NCI-H2171 treated with DMSO at 0.1 percent for 48 hours (cell line): ENCODE measurements around the gene PEPD.

Source experiments
- DNase-seq: peaks from one replicate; lab custom pipeline; 2025; lab: John Stamatoyannopoulos, UW

The PEPD gene

DNA sequence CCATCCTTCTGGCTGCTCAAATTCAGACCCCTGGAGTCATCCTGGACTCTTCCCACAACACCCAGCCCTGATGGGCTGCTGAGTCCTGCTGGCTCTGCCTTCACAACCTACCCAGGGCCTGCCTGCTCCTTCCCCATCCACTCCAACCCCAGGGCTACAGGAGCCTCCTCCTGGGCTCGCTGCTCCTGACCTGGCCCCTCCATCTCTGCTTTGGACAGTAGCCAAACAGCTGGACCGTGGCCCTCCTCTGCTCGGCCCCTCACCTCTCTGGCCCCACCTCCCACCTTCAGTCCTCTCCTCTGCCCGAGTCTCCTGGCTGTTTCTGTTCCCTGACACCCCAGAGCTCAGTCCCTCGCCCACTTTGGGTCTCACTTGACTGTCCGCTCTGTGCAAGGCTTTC is 81.3 kb downstream of the PEPD start:
- no peak for DNase-seq

DNA sequence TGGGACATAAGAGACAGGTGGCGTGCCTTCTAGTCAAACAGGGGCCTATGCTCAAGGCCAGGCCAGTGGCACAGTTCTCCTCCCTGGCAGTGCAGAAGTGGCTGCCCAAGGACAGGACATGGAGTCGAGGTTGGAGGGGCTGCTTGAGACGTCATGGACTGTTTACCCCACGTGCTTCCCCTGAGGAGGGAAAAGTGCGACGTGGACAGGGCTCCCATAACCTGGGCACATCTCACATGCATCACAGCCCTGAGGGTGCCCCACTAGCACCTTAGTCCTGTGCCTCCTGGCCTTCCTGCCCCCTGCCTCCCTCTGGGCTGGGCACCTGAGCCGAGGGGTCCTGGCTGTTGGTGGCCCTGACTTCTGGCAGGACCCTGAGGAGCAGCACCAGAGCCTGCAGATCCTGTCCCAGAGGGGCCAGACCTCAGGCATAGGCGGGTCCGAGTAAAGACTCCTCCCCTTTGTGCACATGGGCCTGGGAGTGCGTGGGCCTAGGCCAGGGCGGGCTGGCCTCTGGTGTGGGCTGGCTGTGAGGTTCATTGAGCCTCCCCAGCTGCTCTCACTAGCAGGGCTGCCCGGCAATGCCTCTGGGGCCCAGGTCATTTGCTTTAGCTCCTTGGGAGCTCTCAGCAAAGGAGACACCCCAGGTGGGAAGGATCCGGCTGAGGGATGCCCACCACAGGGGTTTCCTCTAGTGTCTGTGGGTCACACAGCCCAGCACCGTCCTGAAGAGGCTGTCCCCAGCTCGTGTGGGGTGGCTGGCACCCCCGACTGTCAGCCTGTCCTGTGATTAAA is 82.4 kb downstream of the PEPD start:
- DNase-seq = no peak

DNA sequence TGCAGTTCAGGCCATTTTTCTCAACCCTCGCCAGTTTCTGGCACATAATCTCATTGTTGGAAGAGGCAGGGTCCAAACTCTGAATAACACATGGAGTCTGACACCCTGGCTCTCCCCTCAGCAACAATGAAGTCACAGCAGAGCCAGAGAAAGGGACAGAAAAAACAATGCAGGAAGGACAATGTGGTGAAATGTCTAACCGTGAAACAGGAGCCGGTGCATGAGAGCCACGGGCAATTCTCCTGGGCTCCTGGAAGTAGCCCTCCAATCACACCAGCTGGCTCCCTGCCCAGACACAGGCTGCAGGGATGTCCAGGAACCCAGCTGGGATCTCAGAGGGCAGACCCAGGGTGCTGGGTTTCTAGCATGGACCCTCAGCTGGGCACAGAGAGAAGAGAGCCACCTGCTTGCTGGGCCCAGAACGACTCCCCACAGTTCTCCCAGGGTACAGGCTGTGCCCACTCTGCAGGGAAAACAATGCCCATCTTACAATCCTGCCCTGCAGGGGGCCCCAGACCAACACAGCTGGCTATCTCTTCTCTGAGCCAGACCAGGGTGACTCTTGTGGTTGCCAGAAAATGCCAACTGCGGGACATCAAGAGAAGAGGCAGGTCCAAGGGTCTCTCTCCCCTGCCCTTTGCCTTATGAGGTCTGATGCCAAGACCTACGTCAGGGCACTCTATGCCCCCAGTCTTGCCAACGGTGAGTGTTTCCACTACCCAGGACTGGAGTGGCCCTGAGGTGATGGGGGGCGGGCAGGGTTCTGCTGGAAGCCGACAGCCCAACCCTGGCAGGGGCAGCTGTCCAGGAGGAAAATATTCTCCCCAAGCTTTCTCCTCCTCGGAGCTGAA is 83.5 kb downstream of the PEPD start:
- DNase-seq = no peak

DNA sequence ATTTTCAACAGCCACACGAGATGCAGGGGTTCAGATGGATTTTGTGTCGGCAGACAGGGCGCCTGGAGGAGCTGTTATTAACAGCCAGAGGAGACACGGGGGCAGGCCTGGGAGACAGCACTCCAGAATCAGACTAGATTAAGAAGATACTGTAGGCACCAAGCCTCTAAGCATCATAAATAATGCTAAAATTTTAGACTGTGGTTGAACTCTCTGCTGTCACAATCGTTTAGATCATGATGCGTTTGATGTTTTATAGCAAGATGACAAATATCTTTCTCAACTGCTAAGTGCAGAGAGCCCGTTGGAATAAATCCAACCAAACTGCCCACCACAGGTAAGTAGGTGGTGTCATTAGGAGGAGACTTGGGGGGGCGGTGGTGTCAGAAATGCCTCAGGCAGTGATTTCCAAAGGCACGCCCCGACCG is 84.2 kb downstream of the PEPD start:
- DNase-seq = no peak

DNA sequence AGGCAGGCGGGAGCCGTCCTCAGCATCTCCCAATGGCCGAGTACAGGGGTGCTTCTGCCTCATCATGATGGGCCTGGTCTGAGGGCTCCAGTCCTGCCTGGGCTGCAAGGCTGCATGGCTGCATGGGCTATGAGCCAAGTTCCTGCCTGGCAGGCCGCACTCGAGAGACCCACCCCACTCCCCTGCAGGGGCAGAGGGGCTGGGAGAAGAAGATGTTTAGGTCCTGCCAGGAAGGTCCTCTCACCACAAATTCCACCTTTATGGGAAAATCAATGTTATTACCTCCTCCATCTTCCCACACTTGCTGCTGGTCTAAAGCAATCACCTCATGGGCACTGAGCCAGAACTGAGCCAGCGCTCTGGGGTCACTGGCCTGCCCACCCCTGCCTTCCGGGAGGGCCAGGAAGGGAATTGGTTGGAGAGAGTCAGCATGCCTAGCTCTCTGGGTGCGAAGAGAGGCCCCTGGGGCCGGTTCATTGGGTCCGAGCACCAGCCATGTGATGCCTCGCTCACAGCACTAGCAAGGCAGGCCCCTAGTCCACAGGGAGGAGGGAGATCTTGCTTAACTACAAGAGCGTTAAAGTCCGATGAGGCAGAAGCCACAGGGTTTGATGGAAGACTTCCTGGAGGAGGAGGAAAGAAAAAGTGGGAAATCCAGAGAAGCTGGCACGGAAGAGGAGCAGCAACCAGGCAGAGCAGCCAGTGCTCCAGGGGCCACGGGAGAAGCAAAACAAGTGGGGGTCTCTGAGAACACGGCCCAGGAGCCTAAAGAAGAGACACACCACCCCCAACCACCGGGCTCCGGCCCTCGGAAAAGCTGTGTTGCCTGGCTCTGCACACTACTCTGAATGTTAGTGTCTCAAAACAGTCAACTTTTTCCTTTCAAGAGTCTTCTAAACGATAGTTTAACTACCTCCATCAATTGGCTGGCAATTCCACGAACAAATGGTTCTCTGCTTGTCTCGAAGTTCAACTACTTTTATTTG is 84.9 kb downstream of the PEPD start:
- DNase-seq = no peak

DNA sequence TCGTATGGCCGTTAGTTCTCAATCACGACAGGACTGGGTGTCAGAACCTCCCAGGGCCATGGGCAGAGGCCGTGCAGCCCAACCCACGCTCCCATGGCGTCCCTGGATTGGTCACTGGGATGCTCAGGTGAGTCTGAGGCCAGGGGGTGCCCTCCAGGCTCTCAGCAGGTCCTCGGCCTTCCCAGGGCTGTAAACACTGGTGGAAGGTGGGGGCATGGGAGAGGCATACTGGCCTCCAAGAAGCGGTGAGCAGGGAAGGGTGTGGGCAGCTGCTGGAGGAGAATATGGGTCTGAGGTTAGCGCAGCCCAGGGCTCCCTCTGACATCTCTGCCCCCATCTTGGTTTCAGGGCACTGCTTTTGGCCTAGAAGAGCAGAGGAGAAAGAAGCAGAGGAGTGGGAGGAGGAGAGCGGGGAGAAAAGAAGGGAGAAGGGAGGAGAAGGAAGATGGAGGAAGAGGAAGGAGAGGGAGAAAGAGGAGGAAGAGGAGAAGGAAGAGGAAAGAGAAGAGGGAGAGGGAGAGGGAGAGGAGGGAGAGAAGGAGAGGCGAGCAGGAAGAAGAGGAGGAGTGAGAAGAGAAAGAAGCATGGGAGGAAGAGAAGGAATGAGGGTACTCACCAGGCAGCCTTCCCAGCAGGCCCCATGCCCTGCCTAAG is 85.8 kb downstream of the PEPD start:
- no peak for DNase-seq

DNA sequence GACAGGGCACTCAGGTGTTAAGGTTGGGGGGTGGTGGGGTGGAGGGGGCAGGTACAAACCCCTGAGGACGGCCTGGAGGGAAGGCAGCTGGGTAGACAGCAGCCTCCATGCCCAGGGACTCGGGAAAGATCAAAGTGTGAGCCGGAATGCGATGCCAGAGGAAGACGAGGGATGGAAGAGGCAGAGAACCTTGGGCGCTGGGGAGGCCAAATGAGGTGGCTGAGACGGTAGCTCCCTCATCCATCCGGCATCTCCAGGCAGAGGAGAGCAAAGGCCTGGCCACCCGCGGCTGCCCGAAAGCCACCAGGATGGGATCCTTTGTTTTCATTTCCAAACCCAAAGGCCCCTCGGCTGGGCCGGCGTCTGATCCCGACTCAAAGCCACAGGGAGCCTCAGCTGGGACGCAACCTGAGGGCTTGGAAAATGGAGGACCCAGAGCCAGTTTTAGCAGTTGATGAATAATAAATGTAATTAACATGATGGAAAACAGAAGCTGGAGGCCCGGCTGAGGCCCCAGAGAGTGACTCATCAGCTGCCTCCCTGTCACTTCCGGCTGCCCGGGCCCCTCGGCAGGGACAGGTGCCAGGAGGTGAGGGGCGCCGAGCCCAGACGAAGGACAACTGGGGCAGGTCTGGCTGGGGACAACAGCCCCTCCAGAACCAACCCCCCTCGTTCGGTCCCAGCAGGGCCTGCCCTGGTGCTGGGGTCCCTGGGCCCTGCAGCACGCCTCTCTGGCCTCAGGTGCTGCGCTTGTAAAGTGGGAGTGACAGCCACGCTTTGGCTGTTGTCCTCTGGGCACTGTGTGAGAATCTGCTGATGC is 86.5 kb downstream of the PEPD start:
- no peak for DNase-seq

DNA sequence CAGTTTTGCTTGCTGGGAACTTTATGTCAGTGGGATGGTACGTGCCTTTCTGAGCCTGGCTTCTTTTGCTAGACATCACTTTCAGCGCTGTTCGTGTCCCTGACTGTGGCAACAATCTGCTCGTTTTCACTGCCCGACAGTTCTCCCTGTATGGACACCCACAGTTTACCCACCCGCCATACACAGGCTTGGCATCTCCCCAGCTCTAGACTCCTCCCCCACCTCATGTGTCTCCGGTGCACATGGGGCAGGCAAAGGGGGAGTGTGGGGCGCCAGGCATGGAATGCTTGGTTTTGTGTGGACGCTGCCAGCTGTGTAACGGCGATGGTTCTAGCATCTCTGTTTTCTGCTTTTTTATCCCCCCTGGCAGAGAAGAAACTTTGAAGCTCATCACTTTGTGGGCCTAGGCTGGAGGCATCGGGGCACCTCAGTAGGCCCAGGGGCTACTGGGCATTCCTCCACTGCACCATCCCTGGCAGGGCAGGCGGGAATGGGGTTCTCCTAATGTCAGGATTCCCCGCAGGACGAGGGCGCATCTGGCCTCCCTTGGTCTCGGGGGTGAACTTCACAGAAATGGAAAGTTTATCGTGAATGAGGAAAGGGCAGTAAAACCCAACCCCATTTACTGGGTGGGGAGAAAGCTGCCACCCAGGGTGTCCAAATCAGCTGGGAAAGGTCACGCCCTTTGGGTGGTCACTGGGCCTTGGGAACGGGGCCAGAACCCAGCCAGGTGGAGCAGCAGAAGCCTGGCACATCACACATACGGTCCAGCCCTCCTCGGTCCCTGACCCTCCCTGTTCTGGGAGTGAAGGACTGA is 87.3 kb downstream of the PEPD start:
- no peak for DNase-seq

DNA sequence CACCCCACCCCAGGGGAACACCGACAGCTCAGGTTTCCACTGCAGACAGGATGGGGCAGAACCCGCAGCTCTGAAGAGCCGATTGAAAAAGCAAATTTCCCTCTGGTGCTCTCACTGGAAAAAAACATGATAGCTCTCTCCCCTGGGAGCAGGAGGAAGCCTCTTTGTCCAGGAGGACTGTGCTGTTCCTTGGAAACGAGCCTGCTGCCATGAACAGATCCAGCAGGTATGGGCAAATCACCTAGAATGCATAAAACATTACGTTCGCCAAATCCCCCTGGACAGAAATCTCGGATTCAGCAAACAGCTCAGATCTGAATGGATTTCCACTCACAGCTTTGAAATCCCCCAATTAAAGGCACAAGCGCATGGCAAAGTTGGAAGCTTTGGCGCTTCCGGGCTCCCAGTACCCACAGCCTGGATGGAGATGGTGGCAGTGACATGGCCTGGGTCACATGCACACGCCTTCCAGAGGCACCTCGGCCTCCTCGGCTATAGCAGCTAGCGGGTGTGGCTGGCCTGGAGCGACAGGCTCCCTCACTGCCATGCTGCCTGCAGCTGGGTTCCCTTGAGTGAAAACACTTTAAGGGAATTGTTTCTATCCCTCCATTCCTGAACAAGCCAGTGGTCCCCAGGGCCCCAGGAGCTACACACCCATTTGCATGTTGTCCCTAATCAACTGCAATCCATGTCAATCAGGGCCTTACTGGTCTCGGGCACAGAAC is 89.0 kb downstream of the PEPD start:
- peak; percentile 83 for DNase-seq

DNA sequence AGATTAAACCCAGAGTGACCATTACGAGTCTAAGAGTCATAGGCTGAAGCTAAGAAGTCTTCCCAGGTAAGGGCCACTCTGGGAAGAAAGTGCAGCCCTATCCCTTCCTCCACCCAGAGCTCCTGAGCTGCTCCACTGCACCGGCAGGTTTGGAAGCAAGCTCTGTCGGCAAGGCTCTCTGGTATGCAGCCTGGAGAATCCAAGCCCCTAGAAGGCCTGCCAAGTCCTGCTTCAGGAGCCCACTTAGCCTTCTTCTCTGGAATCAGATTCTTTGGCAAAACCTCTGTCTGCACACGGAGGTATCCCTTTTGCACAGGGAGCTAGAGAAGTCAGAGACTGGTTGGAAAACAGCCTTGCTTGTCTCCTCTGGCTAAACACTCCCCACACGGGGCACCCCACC is 89.6 kb downstream of the PEPD start:
- peak; percentile 81 for DNase-seq

DNA sequence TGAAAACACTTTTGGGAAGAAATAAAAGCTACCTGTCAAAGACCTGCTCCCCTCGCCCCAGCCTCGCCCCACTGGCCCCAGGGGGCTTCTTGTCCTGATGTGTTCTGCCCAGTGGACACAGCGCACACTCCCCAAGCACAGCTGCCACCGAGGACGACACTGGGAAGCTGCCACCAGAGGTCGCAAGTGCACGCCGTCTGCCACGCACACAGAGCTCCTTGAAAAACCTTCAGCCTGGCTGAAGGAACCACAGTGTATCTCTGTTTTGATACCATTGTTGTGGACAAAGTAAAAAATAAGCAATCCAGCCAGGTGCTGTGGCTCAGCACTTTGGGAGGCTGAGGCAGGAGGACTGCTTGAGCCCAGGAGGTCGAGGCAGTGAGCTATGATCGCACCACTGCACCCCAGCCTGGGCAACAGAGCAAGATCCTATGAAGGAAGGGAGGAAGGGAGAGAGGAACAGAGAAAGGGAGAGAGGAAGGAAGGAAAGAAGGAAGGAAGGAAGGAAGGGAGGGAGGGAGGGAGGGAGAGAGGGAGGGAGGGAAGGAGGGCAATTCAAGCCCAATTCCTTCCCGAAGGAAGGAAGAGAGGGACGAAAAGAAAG is 90.8 kb downstream of the PEPD start:
- peak; percentile 81 for DNase-seq

DNA sequence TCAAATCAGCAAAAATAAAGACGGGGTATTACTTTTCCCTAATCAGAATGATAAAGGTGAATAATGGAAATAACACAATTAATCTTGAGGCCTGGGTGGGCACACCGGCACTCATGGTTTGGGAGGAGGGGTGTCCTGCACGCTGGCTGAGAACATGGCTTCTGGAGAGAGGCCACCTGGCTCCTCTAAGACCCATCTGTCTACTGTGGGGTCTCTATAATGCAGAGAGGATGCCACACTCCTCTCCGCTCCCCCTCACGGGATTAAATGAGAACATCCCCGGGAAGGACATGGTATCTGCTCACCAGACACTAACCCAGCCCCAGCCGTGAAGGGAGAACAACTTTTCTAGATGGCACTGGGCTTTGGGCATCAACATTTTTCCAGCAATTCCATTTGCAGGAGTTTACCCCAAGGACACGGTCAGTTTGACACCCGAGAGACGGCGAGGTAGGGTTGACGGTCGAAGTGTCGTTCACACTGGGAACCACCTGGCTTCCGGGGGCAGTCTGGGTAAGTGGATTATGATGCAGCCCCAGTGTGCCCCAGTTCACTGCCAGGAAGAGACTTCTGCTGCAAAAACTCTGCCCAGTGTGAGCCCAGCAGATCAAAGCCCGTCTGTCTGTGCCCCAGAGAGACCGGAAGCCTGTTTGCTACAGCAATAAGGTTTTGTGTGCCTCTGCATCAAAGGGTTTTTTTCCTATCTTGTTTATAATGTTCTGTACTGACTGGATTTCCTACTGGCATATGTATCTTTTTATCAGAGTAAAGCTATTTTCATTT is 91.5 kb downstream of the PEPD start:
- peak; percentile 19 for DNase-seq

DNA sequence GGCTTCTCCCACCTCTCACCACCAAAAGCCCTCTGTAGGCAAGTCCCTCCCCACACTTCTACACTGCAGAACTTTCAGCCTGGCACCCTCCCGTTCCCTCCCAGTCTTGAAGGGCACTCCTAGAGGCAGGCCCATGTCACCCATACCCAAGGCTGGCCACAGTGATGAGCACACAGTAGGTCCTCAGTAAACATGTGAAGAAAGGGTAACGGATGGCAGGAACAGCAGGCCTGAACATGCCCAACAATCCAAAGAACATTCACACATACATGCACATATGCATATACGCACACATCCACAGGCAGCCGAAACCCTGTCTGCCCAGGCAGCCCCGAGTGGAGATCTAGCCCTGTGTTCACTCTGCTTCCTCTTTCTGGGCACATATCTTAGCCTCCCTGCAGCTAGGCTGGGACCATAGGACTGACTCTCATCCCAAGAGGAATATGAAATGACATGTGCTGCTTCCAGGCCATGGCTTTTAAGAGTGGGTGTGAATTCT is 92.9 kb downstream of the PEPD start:
- no peak for DNase-seq

DNA sequence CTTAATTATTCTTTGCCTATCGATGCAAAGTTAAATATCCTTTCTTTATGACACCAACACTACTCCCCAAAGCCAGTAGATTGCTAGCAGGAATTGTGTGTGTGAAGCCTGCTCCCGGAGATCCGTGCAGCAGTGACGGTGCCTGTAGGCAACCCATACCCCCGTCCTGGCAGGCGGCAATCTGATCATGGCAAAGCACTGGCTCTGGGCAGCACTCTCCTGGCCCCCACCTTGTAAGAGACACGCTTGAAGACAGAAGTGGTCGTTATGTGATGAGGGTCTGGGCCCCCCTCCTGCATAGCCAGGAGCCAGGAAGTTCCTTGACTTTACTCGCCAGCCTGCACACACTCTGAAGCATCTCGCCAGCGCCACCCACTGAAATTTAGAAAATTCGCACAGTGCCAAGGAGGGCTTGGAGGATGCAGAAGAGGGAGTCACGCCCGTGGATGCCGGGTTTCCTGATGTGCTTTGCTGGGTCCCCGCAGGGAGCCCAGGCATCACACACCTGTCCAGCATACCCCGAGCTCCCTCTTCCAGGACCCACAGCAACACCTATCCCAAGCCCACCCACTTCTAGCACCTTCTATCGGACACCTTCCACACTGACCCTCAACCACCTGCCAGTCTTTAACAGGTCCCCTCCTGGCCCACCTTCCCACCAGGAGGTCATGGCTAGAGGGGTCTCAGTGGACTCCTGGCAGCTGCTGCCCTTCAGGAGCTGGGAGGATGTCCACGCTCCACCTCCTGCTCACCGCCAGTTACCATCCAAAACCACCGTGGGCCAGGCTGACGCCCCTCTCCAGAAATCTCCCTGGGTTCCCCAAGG is 93.6 kb downstream of the PEPD start:
- DNase-seq = no peak

DNA sequence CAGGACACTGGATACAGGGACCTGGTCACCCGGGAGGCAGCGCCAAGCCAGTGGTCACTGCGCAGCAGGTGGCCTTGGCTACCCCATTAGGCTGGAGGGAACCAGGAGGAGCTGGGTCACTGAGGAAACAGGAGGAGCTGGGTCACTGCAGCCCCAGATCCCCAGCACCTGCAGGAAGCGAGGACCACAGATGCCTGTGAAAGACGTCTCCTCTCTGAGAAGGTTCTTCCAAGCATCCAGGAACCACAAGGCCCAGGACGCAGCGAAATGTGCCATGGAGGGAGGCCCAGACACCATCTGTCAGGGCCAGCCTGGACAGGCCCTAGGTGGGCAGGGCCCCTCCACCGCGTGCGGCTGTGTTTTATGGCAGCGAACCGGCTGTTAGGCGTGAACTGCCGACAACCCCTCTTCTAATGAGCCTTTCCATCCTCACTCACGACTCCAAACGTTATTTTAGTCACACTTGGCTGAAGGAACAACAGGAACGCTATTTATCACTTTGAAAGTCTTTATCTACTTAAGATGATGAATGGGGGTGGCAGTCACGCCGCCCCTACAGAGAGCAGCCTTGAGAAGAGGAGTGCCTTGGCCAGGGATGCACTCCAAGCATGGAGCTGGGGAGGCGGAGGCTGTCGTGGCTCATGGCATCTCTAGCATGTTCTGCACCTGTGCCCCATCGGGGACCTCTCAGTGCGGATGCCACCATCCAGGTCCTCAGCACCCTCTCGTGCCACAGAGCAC is 94.8 kb downstream of the PEPD start:
- DNase-seq = peak; percentile 68

DNA sequence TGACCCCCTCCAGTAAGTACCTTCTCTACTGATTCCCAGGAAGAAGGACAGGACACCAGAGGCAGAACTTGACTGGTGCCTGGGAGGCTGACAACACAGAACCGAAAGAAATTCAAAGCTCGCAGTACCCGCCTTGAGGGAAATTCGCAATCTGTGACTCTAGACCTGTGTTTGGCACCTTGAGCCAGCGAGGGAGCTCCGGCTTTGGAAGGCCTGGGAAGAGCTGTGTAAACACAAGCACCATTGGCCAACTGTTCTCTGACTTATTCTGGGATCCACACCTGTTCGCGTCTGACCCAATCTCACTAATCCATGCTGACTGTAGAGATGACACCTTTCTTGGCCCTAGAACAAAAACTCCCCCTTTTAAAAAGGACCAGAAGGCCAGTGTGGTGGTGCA is 97.4 kb downstream of the PEPD start:
- DNase-seq = no peak
